SK-N-SH (cell line): Measurements from ENCODE around the gene MCTP2. TPM values are rescaled to one million over a fixed set of nuclear protein-coding genes. Genes with fewer than 3 reads are reported as not detected.

Experiments
- CTCF ChIA-PET: fragments of 300-600, 350-600 bp; formaldehyde crosslinking; extraction: SDS; loops from one replicate; lab custom pipeline; 2021; lab: Yijun Ruan, JAX
- POLR2A ChIA-PET: fragments of 350-600 bp; sonication (Branson Sonifier 250); formaldehyde crosslinking; extraction: SDS; loops from one replicate; lab custom pipeline; 2020; ENCODE audit warnings: antibody characterized with exemption, inconsistent platforms; lab: Yijun Ruan, JAX
- DNase-seq: peaks from one replicate; pipeline ENCODE4 v3.0.0; 2012
- H2AFZ ChIP-seq: fragments of 200-600 bp; sonication (generic); 2 replicates; pipeline ENCODE4 v1.8.1; 2016; ENCODE audit warnings: antibody characterized with exemption, mild to moderate bottlenecking, low read depth
- H3F3A ChIP-seq: fragments of 200-600 bp; sonication (generic); replicated peaks from 2 replicates; pipeline ENCODE3; 2016; ENCODE audit warnings: antibody characterized with exemption, mild to moderate bottlenecking; ENCODE audit not compliant: insufficient read depth
- H3K27ac ChIP-seq, 2 experiments: fragments of 200-500 bp in 1 of 2; fragments of 200-600 bp in 1 of 2; sonication (Bioruptor generic) in 1 of 2; sonication (generic), shearing (Covaris generic) in 1 of 2; 2 replicates each; pipeline versions ENCODE4 v1.5.1 to v1.6.1; 2014 to 2016; ENCODE audit warnings: low read depth in 2 of 2, inconsistent platforms in 1 of 2, low read length in 1 of 2, mild to moderate bottlenecking in 1 of 2, mixed read lengths in 1 of 2
- H3K27me3 ChIP-seq: fragments of 200-600 bp; sonication (generic), shearing (Covaris generic); 2 replicates; pipeline ENCODE4 v1.6.1; 2016; ENCODE audit warnings: mixed run types; ENCODE audit not compliant: insufficient read depth
- H3K36me3 ChIP-seq, 2 experiments: fragments of 200-500 bp in 1 of 2; fragments of 200-600 bp in 1 of 2; sonication (Bioruptor generic) in 1 of 2; sonication (generic) in 1 of 2; replicated peaks in 1 of 2; 2 replicates each; pipeline versions ENCODE3 to v1.5.1; 2014 to 2016; ENCODE audit warnings: low read length in 1 of 2, mild to moderate bottlenecking in 1 of 2; ENCODE audit not compliant: insufficient read depth in 2 of 2, control insufficient read depth in 1 of 2
- H3K4me1 ChIP-seq, 2 experiments: fragments of 200-500 bp in 1 of 2; fragments of 200-600 bp in 1 of 2; sonication (Bioruptor generic) in 1 of 2; sonication (generic), shearing (Covaris generic) in 1 of 2; 2 replicates each; pipeline versions ENCODE4 v1.5.1 to v1.6.1; 2014 to 2016; ENCODE audit warnings: low read depth in 1 of 2, low read length in 1 of 2, mixed run types in 1 of 2; ENCODE audit not compliant: insufficient read depth in 2 of 2, control insufficient read depth in 1 of 2
- H3K4me2 ChIP-seq: fragments of 200-600 bp; sonication (generic), shearing (Covaris generic); 2 replicates; pipeline ENCODE4 v1.6.1; 2017; ENCODE audit warnings: mixed run types
- H3K4me3 ChIP-seq, 2 experiments: fragments of 200-500 bp in 1 of 2; fragments of 200-600 bp in 1 of 2; sonication (Bioruptor generic) in 1 of 2; sonication (generic), shearing (Covaris generic) in 1 of 2; 2 replicates each; pipeline versions ENCODE4 v1.5.1 to v1.8.1; 2014 to 2016; ENCODE audit warnings: low read depth in 2 of 2, inconsistent platforms in 1 of 2, low read length in 1 of 2, mild to moderate bottlenecking in 1 of 2, mixed read lengths in 1 of 2, moderate library complexity in 1 of 2
- H3K79me2 ChIP-seq: fragments of 200-600 bp; sonication (generic); 2 replicates; pipeline ENCODE4 v1.8.1; 2017; ENCODE audit warnings: mild to moderate bottlenecking; ENCODE audit not compliant: insufficient read depth
- H3K9ac ChIP-seq: fragments of 200-600 bp; sonication (generic); 2 replicates; pipeline ENCODE4 v1.6.1; 2017; ENCODE audit warnings: mixed run types
- H3K9me2 ChIP-seq: fragments of 200-600 bp; sonication (generic); 2 replicates; pipeline ENCODE4 v1.6.1; 2017; ENCODE audit warnings: mixed run types
- H3K9me3 ChIP-seq: fragments of 200-600 bp; sonication (generic); 2 replicates; pipeline ENCODE4 v1.6.1; 2017; ENCODE audit warnings: mixed run types, mild to moderate bottlenecking, moderate library complexity
- H4K20me1 ChIP-seq: fragments of 200-600 bp; sonication (generic); 2 replicates; pipeline ENCODE4 v1.6.1; 2017; ENCODE audit warnings: mild to moderate bottlenecking, mixed run types; ENCODE audit not compliant: insufficient read depth
- ELF1 ChIP-seq: IDR thresholded peaks from 2 replicates; pipeline ENCODE4 v1.4.0; 2012
- EP300 ChIP-seq, 2 experiments: IDR thresholded peaks; 2 replicates each; pipeline versions ENCODE4 v1.4.0 to v1.6.1; 2012; ENCODE audit warnings: borderline replicate concordance in 1 of 2, low read depth in 1 of 2, low read length in 1 of 2
- FOXM1 ChIP-seq: IDR thresholded peaks from 2 replicates; pipeline ENCODE4 v1.4.0; 2012; ENCODE audit warnings: low read depth, mild to moderate bottlenecking
- GABPA ChIP-seq: IDR thresholded peaks from 2 replicates; pipeline ENCODE4 v1.4.0; 2012; ENCODE audit warnings: low read depth, mild to moderate bottlenecking
- GATA2 ChIP-seq: sonication (generic); formaldehyde crosslinking; IDR thresholded peaks from 2 replicates; pipeline ENCODE4 v1.5.0; 2020; ENCODE audit warnings: mild to moderate bottlenecking, missing genetic modification reagents
- JUND ChIP-seq: IDR thresholded peaks from 2 replicates; pipeline ENCODE4 v1.4.0; 2012
- MXI1 ChIP-seq: IDR thresholded peaks from 2 replicates; pipeline ENCODE4 v1.6.1; 2012; ENCODE audit warnings: mild to moderate bottlenecking, low read depth, low read length, improper control_type of control experiment
- NFIC ChIP-seq: IDR thresholded peaks from 2 replicates; pipeline ENCODE4 v1.4.0; 2012; ENCODE audit warnings: borderline replicate concordance
- RCOR1 ChIP-seq: fragments of 150-350 bp; IDR thresholded peaks from 2 replicates; pipeline ENCODE4 v1.6.1; 2017; ENCODE audit warnings: antibody characterized with exemption, low read length
- RFX5 ChIP-seq: IDR thresholded peaks from 2 replicates; pipeline ENCODE4 v1.6.1; 2012; ENCODE audit warnings: mild to moderate bottlenecking, improper control_type of control experiment, low read length
- RXRA ChIP-seq: IDR thresholded peaks from 2 replicates; pipeline ENCODE4 v1.4.0; 2012; ENCODE audit warnings: low read depth, mild to moderate bottlenecking, borderline replicate concordance
- SIN3A ChIP-seq: IDR thresholded peaks from 2 replicates; pipeline ENCODE4 v1.6.1; 2012; ENCODE audit warnings: low read depth, mild to moderate bottlenecking, low read length, moderate library complexity, borderline replicate concordance
- TEAD4 ChIP-seq: IDR thresholded peaks from 2 replicates; pipeline ENCODE4 v1.4.0; 2012; ENCODE audit warnings: mild to moderate bottlenecking, borderline replicate concordance; ENCODE audit not compliant: insufficient read depth
- WGBS: methylation state at CpG from one replicate; pipeline ENCODE4 v1.1.6; 2017; ENCODE audit warnings: low lambda C conversion rate; 5-methylcytosine and 5-hydroxymethylcytosine counted together
- polyA plus RNA-seq, 3 experiments: library from polyadenylated mRNA; depleted of rRNA; stranded (reverse); fragments of >200 nt; gene quantifications; 2 replicates each; pipeline ENCODE4 v1.2.3, GENCODE V29; 2012
- TF ChIP-seq, protein P1 (sequence below): fragments of 200-600 bp; sonication (generic); IDR thresholded peaks from 2 replicates; pipeline ENCODE4 v1.6.1; 2017; ENCODE audit warnings: antibody characterized with exemption, mild to moderate bottlenecking, moderate library complexity
- TF ChIP-seq, protein P2 (sequence below): IDR thresholded peaks from 2 replicates; pipeline ENCODE4 v1.4.0; 2012; ENCODE audit warnings: low read depth, borderline replicate concordance
- TF ChIP-seq, protein P3 (sequence below): IDR thresholded peaks from 2 replicates; pipeline ENCODE4; 2012

MCTP2 gene
- polyA plus RNA-seq, 1 of the 3 experiments (the other 2 are of a cell fraction): 0.26 TPM

GRCh38 chr15:94366781-94367180 is 135.4 kb downstream of the MCTP2 start (continued):
- TF ChIP-seq, protein P1, sequence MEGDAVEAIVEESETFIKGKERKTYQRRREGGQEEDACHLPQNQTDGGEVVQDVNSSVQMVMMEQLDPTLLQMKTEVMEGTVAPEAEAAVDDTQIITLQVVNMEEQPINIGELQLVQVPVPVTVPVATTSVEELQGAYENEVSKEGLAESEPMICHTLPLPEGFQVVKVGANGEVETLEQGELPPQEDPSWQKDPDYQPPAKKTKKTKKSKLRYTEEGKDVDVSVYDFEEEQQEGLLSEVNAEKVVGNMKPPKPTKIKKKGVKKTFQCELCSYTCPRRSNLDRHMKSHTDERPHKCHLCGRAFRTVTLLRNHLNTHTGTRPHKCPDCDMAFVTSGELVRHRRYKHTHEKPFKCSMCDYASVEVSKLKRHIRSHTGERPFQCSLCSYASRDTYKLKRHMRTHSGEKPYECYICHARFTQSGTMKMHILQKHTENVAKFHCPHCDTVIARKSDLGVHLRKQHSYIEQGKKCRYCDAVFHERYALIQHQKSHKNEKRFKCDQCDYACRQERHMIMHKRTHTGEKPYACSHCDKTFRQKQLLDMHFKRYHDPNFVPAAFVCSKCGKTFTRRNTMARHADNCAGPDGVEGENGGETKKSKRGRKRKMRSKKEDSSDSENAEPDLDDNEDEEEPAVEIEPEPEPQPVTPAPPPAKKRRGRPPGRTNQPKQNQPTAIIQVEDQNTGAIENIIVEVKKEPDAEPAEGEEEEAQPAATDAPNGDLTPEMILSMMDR: no peak
- TF ChIP-seq, protein P2, sequence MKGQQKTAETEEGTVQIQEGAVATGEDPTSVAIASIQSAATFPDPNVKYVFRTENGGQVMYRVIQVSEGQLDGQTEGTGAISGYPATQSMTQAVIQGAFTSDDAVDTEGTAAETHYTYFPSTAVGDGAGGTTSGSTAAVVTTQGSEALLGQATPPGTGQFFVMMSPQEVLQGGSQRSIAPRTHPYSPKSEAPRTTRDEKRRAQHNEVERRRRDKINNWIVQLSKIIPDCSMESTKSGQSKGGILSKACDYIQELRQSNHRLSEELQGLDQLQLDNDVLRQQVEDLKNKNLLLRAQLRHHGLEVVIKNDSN: no peak
- no peak for TF ChIP-seq GATA2 (CRISPR knock-in tag)
- TF ChIP-seq EP300 (IDR thresholded peaks at IDR 0.05; ENCODE audit: borderline replicate concordance in 1 of 2, low read depth in 1 of 2, low read length in 1 of 2): no peak
- TF ChIP-seq ELF1: no peak
- TF ChIP-seq RCOR1: no peak
- no peak for TF ChIP-seq NFIC
- no peak for TF ChIP-seq RFX5
- no peak for TF ChIP-seq JUND

DNA sequence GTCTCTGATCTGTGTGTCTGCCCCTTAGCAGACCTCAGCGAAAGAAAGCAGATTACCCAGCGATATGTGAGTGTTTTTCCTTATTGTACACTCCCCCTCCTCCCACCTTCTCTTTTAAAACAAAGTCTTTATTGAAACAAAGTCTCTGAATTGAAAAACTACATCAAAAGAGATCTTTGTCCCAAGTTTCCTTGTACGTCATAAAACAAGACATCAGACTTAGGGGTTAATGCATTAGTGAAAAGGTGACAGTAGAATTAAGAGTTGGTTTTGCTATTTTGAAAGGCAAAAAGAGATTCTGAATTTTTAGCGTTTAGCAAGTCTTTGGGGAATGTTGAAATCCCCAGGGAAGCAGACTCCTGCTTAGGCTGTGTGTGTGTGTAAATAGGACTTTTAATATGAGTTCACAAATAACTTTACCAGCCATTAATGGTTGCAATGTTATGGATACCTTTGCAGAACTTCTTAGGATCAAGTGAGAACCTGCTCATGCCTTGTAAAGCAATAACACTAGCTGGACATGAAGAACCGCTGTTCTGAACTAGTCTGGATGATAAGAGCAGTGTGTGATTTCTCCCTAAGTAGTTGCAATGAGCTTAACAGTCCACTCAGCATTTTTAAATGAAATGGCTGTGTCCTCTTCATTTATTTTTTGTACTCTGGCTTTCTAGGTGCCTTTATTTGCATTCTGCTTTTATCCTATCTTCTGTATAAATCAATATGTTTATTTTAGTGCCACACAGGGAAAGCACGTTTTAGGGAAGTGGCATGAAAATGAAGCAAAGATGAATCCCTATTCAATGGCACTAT is 136.6 kb downstream of the MCTP2 start:
- no peak for DNase-seq
- no peak overlapping the region for H2AFZ ChIP-seq
- H3K4me1 ChIP-seq: no peaks in the 10 kb centered on the region; a peak in 1 of 4 replicates
- H3K27me3 ChIP-seq: no peaks in the 10 kb centered on the region
- no peak for TF ChIP-seq RXRA
- TF ChIP-seq, protein P3, sequence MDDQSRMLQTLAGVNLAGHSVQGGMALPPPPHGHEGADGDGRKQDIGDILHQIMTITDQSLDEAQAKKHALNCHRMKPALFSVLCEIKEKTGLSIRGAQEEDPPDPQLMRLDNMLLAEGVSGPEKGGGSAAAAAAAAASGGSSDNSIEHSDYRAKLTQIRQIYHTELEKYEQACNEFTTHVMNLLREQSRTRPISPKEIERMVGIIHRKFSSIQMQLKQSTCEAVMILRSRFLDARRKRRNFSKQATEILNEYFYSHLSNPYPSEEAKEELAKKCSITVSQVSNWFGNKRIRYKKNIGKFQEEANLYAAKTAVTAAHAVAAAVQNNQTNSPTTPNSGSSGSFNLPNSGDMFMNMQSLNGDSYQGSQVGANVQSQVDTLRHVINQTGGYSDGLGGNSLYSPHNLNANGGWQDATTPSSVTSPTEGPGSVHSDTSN: no peak
- TF ChIP-seq TEAD4: no peak
- no peak for TF ChIP-seq GABPA
- no peak for TF ChIP-seq MXI1
- TF ChIP-seq SIN3A: no peak
- TF ChIP-seq FOXM1: no peak
- TF ChIP-seq RCOR1: no peak
- TF ChIP-seq NFIC: no peak
- POLR2A ChIA-PET: no interaction called here
- H3F3A ChIP-seq: no peaks in the 10 kb centered on the region
- no peaks in the 10 kb centered on the region for H3K9me2 ChIP-seq
- H3K27ac ChIP-seq: no peak overlapping the region
- H3K9ac ChIP-seq: no peak overlapping the region
- 42% methylated on average over 6 of the region's 6 CpGs for WGBS
- CTCF ChIA-PET: interaction anchor here (1.4 kb wide), 1 partner anchor 204 kb away, joined by 4 read pairs; no protein-coding TSS in a partner anchor
- no peaks in the 10 kb centered on the region for H3K36me3 ChIP-seq
- no peak overlapping the region for H3K4me3 ChIP-seq
- no peaks in the 10 kb centered on the region for H3K9me3 ChIP-seq
- H3K4me2 ChIP-seq: no peak overlapping the region
- H3K79me2 ChIP-seq: no peaks in the 10 kb centered on the region
- no peaks in the 10 kb centered on the region for H4K20me1 ChIP-seq
